Pancreas (tissue), 10 donors: ENCODE data around the gene IRX3. TPM values are rescaled to one million over a fixed set of nuclear protein-coding genes. Genes with fewer than 3 reads are reported as not detected.

ENCODE experiments used
- ATAC-seq, 4 donors: fragments of 200-7000 bp; cut with Tn5 transposase; one replicate each; pipeline versions ENCODE4 v1.8.0 to v1.9.1; 2020; ENCODE audit warnings: mild to moderate bottlenecking in 4 of 4, moderate library complexity in 4 of 4
- DNase-seq, 6 donors: peaks; one replicate each; pipeline ENCODE4 v3.0.0-alpha.2; 2020
- FAIRE-seq: peaks from 2 replicates; lab custom pipeline; 2012; peaks lifted over from hg19 to GRCh38; lab: Jason Lieb, UNC
- H3K27ac ChIP-seq, 4 donors: fragments of 200-600 bp; sonication (generic); 1 replicate in 3 of 4; 2 replicates in 1 of 4; pipeline versions ENCODE4 v1.5.0 to v1.8.0; 2020
- H3K27me3 ChIP-seq, 4 donors: fragments of 200-600 bp; one replicate each; pipeline ENCODE4 v1.8.0; 2021
- H3K36me3 ChIP-seq, 3 donors: fragments of 200-600 bp; sonication (generic) in 1 of 3; one replicate each; pipeline versions ENCODE4 v1.5.0 to v1.8.0; 2020 to 2021
- H3K4me1 ChIP-seq, 3 donors: fragments of 200-600 bp; one replicate each; pipeline ENCODE4 v1.8.0; 2021
- H3K4me3 ChIP-seq, 4 donors: fragments of 200-600 bp; sonication (generic) in 2 of 4; one replicate each; pipeline versions ENCODE4 v1.5.0 to v1.8.0; 2020 to 2021
- H3K9me3 ChIP-seq, 4 donors: fragments of 200-600 bp; one replicate each; pipeline ENCODE4 v1.8.0; 2021
- WGBS, 2 donors: extraction: QIAGEN DNeasy Blood & Tissue Kit; methylation state at CpG; one replicate each; pipeline ENCODE4 v1.1.7; 2013; 5-methylcytosine and 5-hydroxymethylcytosine counted together
- intact Hi-C, 3 donors: fragments of 100-400 bp; cut with DNase I; formaldehyde crosslinking; loops; one replicate each; pipeline versions ENCODE4 v1.11.1 to v1.14.2; 2022
- polyA plus RNA-seq, 2 donors: library from polyadenylated mRNA; stranded (reverse); fragments of 200-250 nt; gene quantifications; one replicate each; pipeline ENCODE4 v1.2.3, GENCODE V29; 2013
- total RNA-seq, 6 donors: library from RNA; stranded (reverse); fragmentation: NEBNext Ultra II Directional in 4 of 6; extraction: Animal tissue kit (Norgen Biotek cat#: 25700) in 4 of 6; gene quantifications; one replicate each; pipeline versions ENCODE4 v1.2.1 to v1.2.4, GENCODE V29; 2021 to 2023
- TF ChIP-seq, protein P1 (sequence below), 4 donors: fragments of 200-600 bp; sonication (generic) in 3 of 4; IDR thresholded peaks; one replicate each; pipeline versions ENCODE4 v1.5.0 to v1.8.0; 2021; ENCODE audit warnings: antibody characterized with exemption in 4 of 4
- donor health status: healthy with polysubstance abuse.
- donor health status: DM: no; HTN: no; CAD: no; lungs with moderate emphysema.
- donor health status: DM: no; HTN: no; CAD: no.
- donor health status: control.
- donor health status: control.
- donor health status: Bipolar disorder and iron deficiency.
- donor health status: DM: yes; HTN: yes; CAD: no.
- donor health status: DM: no; HTN: no; CAD: no.
- donor health status: DM: no; HTN: no; CAD: no.
- donor health status: DM: yes; HTN: yes; CAD: no.

The IRX3 gene
- total and polyA plus RNA-seq, 8 donors, result 0.87 to 4.0 (median 2.0) TPM

DNA sequence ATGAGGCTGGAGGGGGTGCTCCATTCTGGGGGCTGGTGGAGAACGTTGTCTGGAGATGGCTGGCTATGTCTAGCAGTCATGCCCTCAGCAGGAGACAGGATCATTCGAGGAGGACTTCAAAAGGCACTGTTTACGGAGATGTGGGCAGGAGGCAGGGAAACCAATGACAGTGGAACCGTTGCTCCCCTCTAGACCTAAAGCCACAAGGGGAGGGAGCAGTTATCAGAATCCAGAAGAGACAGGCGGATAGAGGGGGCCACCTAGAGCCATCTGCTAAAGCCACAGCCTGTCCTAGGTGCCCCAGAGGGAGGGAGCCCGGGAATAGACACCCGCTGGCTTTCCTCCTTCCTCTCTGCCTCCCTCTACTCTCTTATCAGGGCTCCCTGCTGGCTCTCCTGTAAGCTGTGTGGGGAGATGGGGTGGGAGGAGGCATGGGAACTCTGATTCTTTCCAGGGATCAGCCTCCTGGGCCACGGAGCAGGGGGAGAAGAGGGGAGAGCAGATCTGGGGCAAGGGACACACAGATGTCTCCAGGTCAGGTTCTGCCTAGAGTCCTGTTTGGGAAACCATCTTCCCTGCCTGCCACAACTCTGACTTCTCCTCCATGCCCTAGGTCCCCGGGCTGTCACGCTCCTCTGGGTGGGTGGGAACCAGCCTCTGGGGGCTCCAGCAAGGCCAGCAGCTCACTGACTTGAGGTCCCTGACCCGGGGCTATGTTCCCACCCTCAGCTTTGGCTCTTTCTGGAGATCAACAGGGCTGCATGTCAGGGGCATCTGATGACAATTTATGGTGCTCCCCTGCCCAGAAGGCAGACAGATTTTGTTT, 42.3 kb downstream of the IRX3 start:
- Histone ChIP-seq H3K9me3 (no peaks in the 10 kb centered on the region), H3K4me1 (no peaks in the 10 kb centered on the region), H3K4me3 (no peak overlapping the region), H3K27me3 (no peaks in the 10 kb centered on the region), H3K36me3 (no peaks in the 10 kb centered on the region), H3K27ac (no peak overlapping the region)
- TF ChIP-seq, protein P1, sequence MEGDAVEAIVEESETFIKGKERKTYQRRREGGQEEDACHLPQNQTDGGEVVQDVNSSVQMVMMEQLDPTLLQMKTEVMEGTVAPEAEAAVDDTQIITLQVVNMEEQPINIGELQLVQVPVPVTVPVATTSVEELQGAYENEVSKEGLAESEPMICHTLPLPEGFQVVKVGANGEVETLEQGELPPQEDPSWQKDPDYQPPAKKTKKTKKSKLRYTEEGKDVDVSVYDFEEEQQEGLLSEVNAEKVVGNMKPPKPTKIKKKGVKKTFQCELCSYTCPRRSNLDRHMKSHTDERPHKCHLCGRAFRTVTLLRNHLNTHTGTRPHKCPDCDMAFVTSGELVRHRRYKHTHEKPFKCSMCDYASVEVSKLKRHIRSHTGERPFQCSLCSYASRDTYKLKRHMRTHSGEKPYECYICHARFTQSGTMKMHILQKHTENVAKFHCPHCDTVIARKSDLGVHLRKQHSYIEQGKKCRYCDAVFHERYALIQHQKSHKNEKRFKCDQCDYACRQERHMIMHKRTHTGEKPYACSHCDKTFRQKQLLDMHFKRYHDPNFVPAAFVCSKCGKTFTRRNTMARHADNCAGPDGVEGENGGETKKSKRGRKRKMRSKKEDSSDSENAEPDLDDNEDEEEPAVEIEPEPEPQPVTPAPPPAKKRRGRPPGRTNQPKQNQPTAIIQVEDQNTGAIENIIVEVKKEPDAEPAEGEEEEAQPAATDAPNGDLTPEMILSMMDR (IDR thresholded peaks at IDR 0.05), result no peak
- intact Hi-C loops, result no loop called here
- FAIRE-seq (no peak), ATAC-seq (no peak), DNase-seq (no peak)
- WGBS, 2 donors, result 31 to 39% methylated on average over 11 of the region's 11 CpGs

DNA sequence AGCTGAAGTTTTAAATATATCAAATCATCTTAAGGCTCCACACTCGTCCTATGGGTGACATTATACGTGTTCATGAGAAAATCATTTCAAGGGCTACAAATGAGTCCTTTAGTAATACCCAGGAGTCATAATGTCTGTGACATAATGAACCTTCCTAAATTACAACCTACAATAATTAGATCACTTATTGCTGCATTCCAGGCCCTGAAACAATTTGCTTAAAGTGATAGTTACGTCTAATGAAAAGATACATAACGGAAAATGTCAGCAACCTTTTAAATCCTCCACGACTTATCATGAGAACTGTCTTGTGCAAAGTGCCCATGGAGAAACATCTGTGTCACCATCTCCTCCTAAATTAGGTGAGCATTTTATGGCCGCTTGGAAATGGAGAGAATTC, 43.4 kb downstream of the IRX3 start:
- intact Hi-C loops, result no loop called here
- Histone ChIP-seq H3K36me3 (no peaks in the 10 kb centered on the region), H3K27me3 (no peaks in the 10 kb centered on the region), H3K27ac (no peak overlapping the region), H3K4me3 (no peak overlapping the region), H3K9me3 (no peaks in the 10 kb centered on the region), H3K4me1 (no peaks in the 10 kb centered on the region)
- 79 to 80% methylated on average over 6 of the region's 6 CpGs for WGBS, 2 donors
- FAIRE-seq, result no peak
- TF ChIP-seq, protein P1 (IDR thresholded peaks at IDR 0.05), result no peak
- no peak for ATAC-seq
- no peak for DNase-seq

DNA sequence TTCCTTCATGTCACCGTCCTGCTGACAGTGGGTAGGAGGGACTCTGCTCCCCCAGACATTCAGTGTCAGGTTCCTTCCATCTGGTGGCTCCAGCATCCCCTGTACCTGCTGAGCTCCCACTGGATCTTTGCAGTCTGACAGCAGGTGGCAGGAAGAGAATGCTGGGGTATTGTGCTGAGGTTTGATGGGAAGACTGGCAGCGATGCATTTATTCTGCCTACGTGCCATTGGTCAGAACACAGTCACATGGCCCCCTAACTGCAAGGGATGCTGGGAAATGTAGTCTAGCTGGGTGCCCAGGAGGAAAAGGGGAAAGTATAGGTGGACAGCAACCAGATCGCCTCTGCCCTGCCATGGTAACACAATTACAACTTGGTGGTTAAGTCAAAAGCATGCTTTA, 44.4 kb downstream of the IRX3 start:
- no peaks in the 10 kb centered on the region for H3K36me3 ChIP-seq
- ATAC-seq (no peak), DNase-seq (no peak), FAIRE-seq (no peak)
- H3K4me1 ChIP-seq, result no peaks in the 10 kb centered on the region
- intact Hi-C loops, result no loop called here
- H3K27me3 ChIP-seq, result no peaks in the 10 kb centered on the region
- H3K4me3 ChIP-seq, result no peak overlapping the region
- TF ChIP-seq, protein P1 (IDR thresholded peaks at IDR 0.05), result no peak
- 62 to 80% methylated on average over 4 of the region's 4 CpGs for WGBS, 2 donors
- no peaks in the 10 kb centered on the region for H3K9me3 ChIP-seq
- no peak overlapping the region for H3K27ac ChIP-seq

DNA sequence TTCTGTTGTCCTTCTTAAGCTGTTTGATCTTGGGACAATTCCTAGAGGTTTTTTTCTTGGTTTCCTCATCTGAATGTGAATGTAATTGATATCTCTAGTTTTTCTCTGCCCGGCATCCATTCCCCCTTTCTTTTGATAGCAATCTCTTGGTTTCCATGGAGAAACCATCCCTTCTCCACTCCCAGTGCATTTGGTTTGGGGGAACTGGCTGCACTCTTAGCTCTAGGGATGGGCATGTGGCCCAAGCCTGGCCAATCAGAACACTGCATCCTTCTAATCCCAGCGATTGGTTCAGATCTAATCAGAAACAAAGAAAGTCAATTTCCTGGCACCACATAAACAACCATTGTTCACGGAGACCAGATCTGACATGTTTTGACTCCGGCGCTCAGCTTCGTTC, 45.1 kb downstream of the IRX3 start:
- Histone ChIP-seq H3K27ac (no peak overlapping the region), H3K9me3 (no peaks in the 10 kb centered on the region), H3K36me3 (no peaks in the 10 kb centered on the region), H3K27me3 (no peaks in the 10 kb centered on the region), H3K4me1 (no peaks in the 10 kb centered on the region), H3K4me3 (no peak overlapping the region)
- FAIRE-seq, result no peak
- intact Hi-C loops, result no loop called here
- ATAC-seq, result no peak
- no peak for DNase-seq
- 80 to 84% methylated on average over 6 of the region's 6 CpGs for WGBS, 2 donors
- TF ChIP-seq, protein P1 (IDR thresholded peaks at IDR 0.05), result no peak
